ENCODE measurements around the gene KNOP1. TPM values are rescaled to one million over a fixed set of nuclear protein-coding genes. Genes with fewer than 3 reads are reported as not detected.

The KNOP1 gene
- total RNA-seq, 2 donors from 2014 or later: 14.2 to 28.0 TPM

DNA sequence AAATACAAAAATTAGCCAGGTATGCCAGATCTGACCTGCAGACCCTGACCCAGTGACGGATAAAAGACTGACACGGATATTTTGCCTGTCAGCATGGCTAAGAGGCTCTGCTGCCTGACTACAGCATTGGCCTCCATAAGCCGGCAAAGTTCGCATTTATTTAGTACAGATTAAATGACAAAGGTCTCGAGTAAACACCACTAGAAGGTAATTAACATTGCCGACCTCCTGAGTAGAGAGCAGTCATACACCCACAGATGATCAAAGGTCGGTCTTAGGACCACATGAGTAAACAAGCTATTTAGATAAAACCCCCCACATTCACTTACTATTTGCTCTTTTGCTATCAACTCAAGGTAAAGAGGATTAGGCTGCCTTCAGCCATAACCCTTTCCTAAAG lies 55.7 kb downstream of the KNOP1 start:
- Histone ChIP-seq H3K9ac (ENCODE audit: low read depth in 2 of 2, low read length in 2 of 2) (no peak overlapping the region), H3K4me3 (no peak overlapping the region), H3K27me3 (no peaks in the 10 kb centered on the region), H3K4me1 (no peaks in the 10 kb centered on the region), H3K27ac (no peak overlapping the region), H3K36me3 (no peaks in the 10 kb centered on the region), H3K9me3 (no peaks in the 10 kb centered on the region)
- DNase-seq: no peak
- intact Hi-C loops (cut with DNase I): no loop called here
- TF ChIP-seq, protein P1, sequence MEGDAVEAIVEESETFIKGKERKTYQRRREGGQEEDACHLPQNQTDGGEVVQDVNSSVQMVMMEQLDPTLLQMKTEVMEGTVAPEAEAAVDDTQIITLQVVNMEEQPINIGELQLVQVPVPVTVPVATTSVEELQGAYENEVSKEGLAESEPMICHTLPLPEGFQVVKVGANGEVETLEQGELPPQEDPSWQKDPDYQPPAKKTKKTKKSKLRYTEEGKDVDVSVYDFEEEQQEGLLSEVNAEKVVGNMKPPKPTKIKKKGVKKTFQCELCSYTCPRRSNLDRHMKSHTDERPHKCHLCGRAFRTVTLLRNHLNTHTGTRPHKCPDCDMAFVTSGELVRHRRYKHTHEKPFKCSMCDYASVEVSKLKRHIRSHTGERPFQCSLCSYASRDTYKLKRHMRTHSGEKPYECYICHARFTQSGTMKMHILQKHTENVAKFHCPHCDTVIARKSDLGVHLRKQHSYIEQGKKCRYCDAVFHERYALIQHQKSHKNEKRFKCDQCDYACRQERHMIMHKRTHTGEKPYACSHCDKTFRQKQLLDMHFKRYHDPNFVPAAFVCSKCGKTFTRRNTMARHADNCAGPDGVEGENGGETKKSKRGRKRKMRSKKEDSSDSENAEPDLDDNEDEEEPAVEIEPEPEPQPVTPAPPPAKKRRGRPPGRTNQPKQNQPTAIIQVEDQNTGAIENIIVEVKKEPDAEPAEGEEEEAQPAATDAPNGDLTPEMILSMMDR (IDR thresholded peaks at IDR 0.05): no peak

DNA sequence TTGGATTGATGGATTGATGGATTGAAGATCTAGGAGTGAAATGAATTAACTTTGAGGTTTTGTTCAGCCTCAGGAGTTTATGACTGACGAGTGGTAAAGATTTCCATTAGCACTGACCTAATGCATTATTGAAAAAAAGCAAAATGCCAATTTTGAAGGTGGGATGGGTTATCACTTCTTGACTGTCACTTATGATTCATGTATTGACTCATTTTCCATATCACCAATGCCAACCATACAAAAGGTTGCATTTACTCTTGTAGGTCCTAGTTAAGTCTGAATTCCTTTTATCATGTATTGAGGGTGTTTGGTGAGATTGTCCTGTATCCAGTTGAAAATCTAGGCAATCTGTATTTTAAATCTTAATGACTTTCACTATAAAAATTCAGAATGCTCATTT lies 57.6 kb downstream of the KNOP1 start:
- Histone ChIP-seq H3K9ac (ENCODE audit: low read depth in 2 of 2, low read length in 2 of 2) (no peak overlapping the region), H3K27me3 (no peaks in the 10 kb centered on the region), H3K9me3 (no peaks in the 10 kb centered on the region), H3K4me1 (no peaks in the 10 kb centered on the region), H3K36me3 (no peaks in the 10 kb centered on the region), H3K4me3 (no peak overlapping the region), H3K27ac (no peak overlapping the region)
- no peak for DNase-seq
- TF ChIP-seq, protein P1 (IDR thresholded peaks at IDR 0.05): no peak
- intact Hi-C loops (cut with DNase I): no loop called here

DNA sequence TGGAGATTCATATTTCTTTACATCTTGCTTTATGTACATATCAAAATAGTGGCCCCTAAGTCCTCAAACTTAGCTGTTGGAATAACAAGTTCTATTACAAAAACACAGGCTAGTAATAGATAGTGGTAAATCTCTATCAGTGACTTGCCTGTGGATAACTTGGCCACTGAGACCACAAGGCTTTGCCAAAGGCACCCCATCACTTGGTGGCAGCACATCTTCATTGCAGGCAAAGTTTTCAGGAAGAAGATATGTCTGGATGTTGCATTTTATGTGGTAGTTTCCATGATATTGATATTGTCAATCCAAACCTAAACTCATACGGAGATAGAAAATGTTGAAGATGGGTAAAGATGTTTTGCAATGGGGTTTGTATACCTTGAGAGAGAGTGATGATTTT lies 58.5 kb downstream of the KNOP1 start:
- TF ChIP-seq, protein P1 (IDR thresholded peaks at IDR 0.05): no peak
- no peak for DNase-seq
- Histone ChIP-seq H3K9me3 (no peaks in the 10 kb centered on the region), H3K27ac (no peak overlapping the region), H3K4me1 (no peaks in the 10 kb centered on the region), H3K27me3 (no peaks in the 10 kb centered on the region), H3K4me3 (no peak overlapping the region), H3K9ac (ENCODE audit: low read depth in 2 of 2, low read length in 2 of 2) (no peak overlapping the region), H3K36me3 (no peaks in the 10 kb centered on the region)
- intact Hi-C loops (cut with DNase I): no loop called here

DNA sequence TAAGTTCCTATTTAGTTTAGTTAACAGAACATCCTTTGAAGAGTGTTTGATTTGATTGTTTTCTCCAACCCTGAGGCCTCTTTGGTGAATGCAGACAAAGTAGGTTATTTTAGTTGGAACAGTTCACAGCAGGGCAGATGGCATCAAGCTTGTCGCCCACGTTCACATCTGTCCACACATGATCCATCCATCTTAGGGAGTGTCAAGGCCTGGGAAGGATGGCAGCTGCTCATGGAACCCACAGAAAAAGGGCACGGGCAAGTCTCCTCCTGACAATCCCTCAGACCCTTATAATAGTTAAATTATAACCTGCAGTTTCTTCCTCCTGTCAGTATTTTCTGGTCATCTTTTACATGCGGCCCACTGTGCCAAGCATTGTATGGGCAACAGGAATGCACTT lies 60.2 kb downstream of the KNOP1 start:
- H3K36me3 ChIP-seq: no peaks in the 10 kb centered on the region
- DNase-seq: no peak
- no peaks in the 10 kb centered on the region for H3K27me3 ChIP-seq
- H3K9ac ChIP-seq (ENCODE audit: low read depth in 2 of 2, low read length in 2 of 2): no peak overlapping the region
- TF ChIP-seq, protein P1 (IDR thresholded peaks at IDR 0.05): no peak
- H3K4me1 ChIP-seq: no peaks in the 10 kb centered on the region
- H3K4me3 ChIP-seq: no peak overlapping the region
- H3K27ac ChIP-seq: no peak overlapping the region
- intact Hi-C loops (cut with DNase I): no loop called here
- H3K9me3 ChIP-seq: no peaks in the 10 kb centered on the region

DNA sequence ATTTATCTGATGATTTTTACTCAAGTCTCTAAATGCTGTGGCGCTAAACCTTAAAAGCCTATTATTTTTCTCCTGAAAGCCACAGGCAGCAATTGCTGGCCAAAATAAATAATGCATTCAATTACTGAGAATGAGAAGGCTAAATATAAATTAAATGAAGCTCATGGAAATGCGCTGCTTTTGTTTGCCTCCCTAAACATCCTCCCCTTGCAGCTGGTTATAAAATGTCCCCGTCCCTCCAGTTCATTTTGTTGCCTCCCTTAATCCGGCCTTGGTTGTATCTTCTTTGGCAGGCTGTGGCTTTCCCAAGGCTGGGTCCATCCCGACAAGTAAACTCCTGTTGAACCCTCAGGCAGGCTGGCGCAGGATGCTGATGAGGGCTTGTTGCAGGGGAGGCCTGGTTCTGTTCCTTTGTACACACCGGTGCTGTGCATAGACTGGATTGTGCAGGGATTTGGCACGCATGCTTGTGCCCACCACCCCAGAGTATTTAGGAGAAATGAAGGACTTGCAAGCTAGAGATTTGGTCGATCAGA lies 62.7 kb downstream of the KNOP1 start:
- no peaks in the 10 kb centered on the region for H3K4me1 ChIP-seq
- no peak overlapping the region for H3K4me3 ChIP-seq
- DNase-seq: no peak
- H3K27ac ChIP-seq: no peak overlapping the region
- no peaks in the 10 kb centered on the region for H3K9me3 ChIP-seq
- H3K9ac ChIP-seq (ENCODE audit: low read depth in 2 of 2, low read length in 2 of 2): no peak overlapping the region
- intact Hi-C loops (cut with DNase I): no loop called here
- H3K36me3 ChIP-seq: peaks cover 6% of the 10 kb centered on the region
- TF ChIP-seq, protein P1 (IDR thresholded peaks at IDR 0.05): no peak
- no peaks in the 10 kb centered on the region for H3K27me3 ChIP-seq

All from colonic mucosa (tissue), 4 donors.